ENCODE results near the gene NIPAL4. TPM values are rescaled to one million over a fixed set of nuclear protein-coding genes. Genes with fewer than 3 reads are reported as not detected.

The NIPAL4 gene
- total and polyA plus RNA-seq, 2 donors (not counting 3 experiments of a cell fraction or from before 2014, with no cell fraction given): not detected

DNA sequence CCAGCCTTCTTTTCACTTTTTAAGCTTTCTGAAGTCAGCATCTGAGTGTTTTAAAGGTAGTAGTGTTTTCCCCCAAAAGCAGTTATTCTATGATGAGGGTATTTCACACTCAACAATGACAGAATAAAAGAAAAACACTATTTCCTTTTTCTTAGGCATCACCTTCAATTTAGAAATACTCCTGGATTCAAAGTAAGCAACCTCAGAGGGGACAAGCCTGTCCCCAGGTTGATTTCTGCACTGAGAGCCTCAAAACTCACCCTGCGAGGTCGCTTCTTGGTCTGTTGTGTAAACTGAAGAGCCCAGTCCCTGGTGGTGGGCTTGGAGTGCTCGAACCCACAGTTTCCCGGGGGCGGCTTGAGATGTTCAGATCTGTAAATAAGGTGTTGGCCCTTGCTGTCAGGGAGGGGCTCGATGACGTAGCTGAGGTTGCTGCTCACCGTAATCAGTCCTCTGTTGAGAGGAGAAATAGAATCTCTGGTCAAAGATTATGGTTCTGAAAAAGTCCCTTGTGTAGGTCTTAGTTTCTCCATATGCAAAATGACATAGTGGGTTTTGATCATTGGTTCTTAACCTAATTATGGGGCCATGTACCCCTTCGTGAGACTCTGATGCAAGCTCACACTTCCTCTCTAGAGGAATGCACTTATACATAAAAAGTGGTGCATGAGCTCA is 59.7 kb downstream of the NIPAL4 start:
- POLR2A ChIA-PET: no interaction called here
- Histone ChIP-seq H4K20me1 (replicated peaks; ENCODE audit: control insufficient read depth, extremely low read depth, insufficient read depth, low read length) (no peaks in the 10 kb centered on the region), H3K4me2 (ENCODE audit: insufficient read depth, low read length) (no peak overlapping the region), H3K79me2 (ENCODE audit: control insufficient read depth, insufficient read depth, low read length) (no peaks in the 10 kb centered on the region), H3K9me1 (replicated peaks; ENCODE audit: control insufficient read depth, extremely low read depth, insufficient read depth, low read length) (no peaks in the 10 kb centered on the region), H3K27ac (ENCODE audit: insufficient read depth, low read depth, low read length) (no peak overlapping the region), H3K27me3 (ENCODE audit: control insufficient read depth in 2 of 2, insufficient read depth in 2 of 2, low read length in 2 of 2) (no peaks in the 10 kb centered on the region), H3K9me3 (replicated peaks; ENCODE audit: control insufficient read depth, insufficient read depth, low read length) (no peaks in the 10 kb centered on the region), H3K4me1 (ENCODE audit: control insufficient read depth, extremely low read depth, insufficient read depth, low read length) (peaks cover 6% of the 10 kb centered on the region), H2AFZ (ENCODE audit: low read depth, low read length) (no peak overlapping the region), H3K36me3 (ENCODE audit: control insufficient read depth in 2 of 2, extremely low read depth in 1 of 2, insufficient read depth in 2 of 2, low read length in 2 of 2) (peaks cover 0 to 2% of the 10 kb centered on the region in 2 experiments), H3K9ac (replicated peaks; ENCODE audit: extremely low read depth, insufficient read depth, low read length) (no peak overlapping the region), H3K4me3 (replicated peaks in 1 of 3; ENCODE audit: insufficient read depth in 1 of 3, low read depth in 1 of 3, low read length in 3 of 3) (no peak overlapping the region)
- dilution Hi-C loops (cut with MboI; ENCODE audit: extremely low pct_ligation_motif_present, low sequenced_read_pairs): no loop called here
- no peak for FAIRE-seq
- CTCF ChIA-PET: interaction anchor here (1.0 to 1.4 kb wide), 3 partner anchors 8 to 224 kb away, joined by 3 to 4 read pairs (median 3); partner anchors contain the start of gene LSM11
- TF ChIP-seq FOS (IDR thresholded peaks at IDR 0.05; ENCODE audit: borderline replicate concordance, insufficient read depth, low read length) (no peak), POLR2AphosphoS5 (IDR thresholded peaks at IDR 0.05; ENCODE audit: insufficient read depth, low read depth, low read length) (no peak), EZH2 (IDR thresholded peaks at IDR 0.05; ENCODE audit: borderline replicate concordance, low read depth, low read length, severe bottlenecking) (no peak), POLR2A (IDR thresholded peaks at IDR 0.05; ENCODE audit: low read depth, low read length) (no peak), MYC (IDR thresholded peaks at IDR 0.05; ENCODE audit: low read depth, low read length) (no peak), JUN (IDR thresholded peaks at IDR 0.05; ENCODE audit: borderline replicate concordance, insufficient read depth, insufficient read length, low read depth) (no peak), GATA2 (IDR thresholded peaks at IDR 0.05; ENCODE audit: insufficient read depth, insufficient read length, low read depth, low read length) (no peak)
- TF ChIP-seq, protein P1, sequence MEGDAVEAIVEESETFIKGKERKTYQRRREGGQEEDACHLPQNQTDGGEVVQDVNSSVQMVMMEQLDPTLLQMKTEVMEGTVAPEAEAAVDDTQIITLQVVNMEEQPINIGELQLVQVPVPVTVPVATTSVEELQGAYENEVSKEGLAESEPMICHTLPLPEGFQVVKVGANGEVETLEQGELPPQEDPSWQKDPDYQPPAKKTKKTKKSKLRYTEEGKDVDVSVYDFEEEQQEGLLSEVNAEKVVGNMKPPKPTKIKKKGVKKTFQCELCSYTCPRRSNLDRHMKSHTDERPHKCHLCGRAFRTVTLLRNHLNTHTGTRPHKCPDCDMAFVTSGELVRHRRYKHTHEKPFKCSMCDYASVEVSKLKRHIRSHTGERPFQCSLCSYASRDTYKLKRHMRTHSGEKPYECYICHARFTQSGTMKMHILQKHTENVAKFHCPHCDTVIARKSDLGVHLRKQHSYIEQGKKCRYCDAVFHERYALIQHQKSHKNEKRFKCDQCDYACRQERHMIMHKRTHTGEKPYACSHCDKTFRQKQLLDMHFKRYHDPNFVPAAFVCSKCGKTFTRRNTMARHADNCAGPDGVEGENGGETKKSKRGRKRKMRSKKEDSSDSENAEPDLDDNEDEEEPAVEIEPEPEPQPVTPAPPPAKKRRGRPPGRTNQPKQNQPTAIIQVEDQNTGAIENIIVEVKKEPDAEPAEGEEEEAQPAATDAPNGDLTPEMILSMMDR (IDR thresholded peaks at IDR 0.05; ENCODE audit: extremely low read depth in 1 of 2, insufficient read depth in 1 of 2, low read depth in 1 of 2, low read length in 2 of 2): no peak
- TF ChIP-seq, protein P2, sequence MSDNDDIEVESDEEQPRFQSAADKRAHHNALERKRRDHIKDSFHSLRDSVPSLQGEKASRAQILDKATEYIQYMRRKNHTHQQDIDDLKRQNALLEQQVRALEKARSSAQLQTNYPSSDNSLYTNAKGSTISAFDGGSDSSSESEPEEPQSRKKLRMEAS (IDR thresholded peaks at IDR 0.05; ENCODE audit: insufficient read depth, insufficient read length): no peak
- intact Hi-C loops (cut with micrococcal nuclease): no loop called here
- no peak for DNase-seq (ENCODE audit: low read depth, low spot score)
- BruUV-seq (replicated peaks): no TSS peak

Data from endothelial cell of umbilical vein (primary cell).